GM06990 (cell line): ENCODE measurements around the gene VAX1.
A peak's percentile ranks its signal among the peaks of the same experiment; 100 is the strongest.

Experiments
- DNase-seq: peaks from one replicate; pipeline ENCODE4 v3.0.0-alpha.2; 2011; ENCODE audit not compliant: insufficient read length; ENCODE audit errors: extremely low read depth
- H3K27me3 ChIP-seq: replicated peaks from 2 replicates; pipeline ENCODE4 v1.6.0; 2011; ENCODE audit warnings: low read length; ENCODE audit not compliant: control insufficient read depth, insufficient read depth
- H3K36me3 ChIP-seq: 2 replicates; pipeline ENCODE4 v1.5.1; 2011; ENCODE audit warnings: low read length; ENCODE audit not compliant: control insufficient read depth, insufficient read depth
- H3K4me3 ChIP-seq: replicated peaks from 2 replicates; pipeline ENCODE4 v1.5.1; 2011; ENCODE audit warnings: low read depth, mild to moderate bottlenecking, control low read depth, low read length
- CTCF ChIP-seq: IDR thresholded peaks from 2 replicates; pipeline ENCODE4 v1.5.1; 2011; ENCODE audit warnings: low read length, control low read depth, mild to moderate bottlenecking, inconsistent platforms; ENCODE audit not compliant: insufficient read depth, poor library complexity, severe bottlenecking

Gene VAX1

GRCh38 chr10:117138838-117139580, 939 bp upstream of the VAX1 start:
- Histone ChIP-seq H3K27me3 (no peaks in the 10 kb centered on the region; the same call in 1 of the 2 replicates), H3K4me3 (no peak overlapping the region), H3K36me3 (no peaks in the 10 kb centered on the region)
- no peak for TF ChIP-seq CTCF
- no peak for DNase-seq

GRCh38 chr10:117137031-117137910, 799 bp downstream of the VAX1 start:
- Histone ChIP-seq H3K27me3 (no peaks in the 10 kb centered on the region; the same call in none of the 2 replicates), H3K36me3 (no peaks in the 10 kb centered on the region), H3K4me3 (no peak overlapping the region)
- no peak for TF ChIP-seq CTCF
- peak; percentile 11 for DNase-seq

- no peak for DNase-seq
- no peak for TF ChIP-seq CTCF
- no peaks in the 10 kb centered on the region; the same call in none of the 2 replicates for H3K27me3 ChIP-seq
- H3K4me3 ChIP-seq: no peak overlapping the region
- H3K36me3 ChIP-seq: no peaks in the 10 kb centered on the region
Observed at GRCh38 chr10:117136391-117136975, 1.6 kb downstream of the VAX1 start.

GRCh38 chr10:117135480-117136140, 2.5 kb downstream of the VAX1 start:
- H3K27me3 ChIP-seq: no peaks in the 10 kb centered on the region; the same call in 1 of the 2 replicates
- no peak for DNase-seq
- TF ChIP-seq CTCF: no peak
- H3K4me3 ChIP-seq: no peak overlapping the region
- H3K36me3 ChIP-seq: no peaks in the 10 kb centered on the region

- Histone ChIP-seq H3K27me3 (no peaks in the 10 kb centered on the region; the same call in 1 of the 2 replicates), H3K4me3 (no peak overlapping the region), H3K36me3 (no peaks in the 10 kb centered on the region)
- no peak for TF ChIP-seq CTCF
- no peak for DNase-seq
Observed at GRCh38 chr10:117135026-117135372, 3.1 kb downstream of the VAX1 start.
